Erythroblast (primary cell): ENCODE measurements around the gene DMD.

Experiments
- GATA1 ChIP-seq: IDR thresholded peaks from 2 replicates; pipeline ENCODE4 v1.6.1; 2011; ENCODE audit warnings: low read depth, mild to moderate bottlenecking, control low read depth, low read length, moderate library complexity
- POLR2A ChIP-seq: IDR thresholded peaks from 2 replicates; pipeline ENCODE4 v1.6.1; 2011; ENCODE audit warnings: mild to moderate bottlenecking, low read length

- TF ChIP-seq POLR2A = no peak
- no peak for TF ChIP-seq GATA1
These were observed 1683.8 kb downstream of the DMD start for GRCh38 chrX:31527455-31528126.
